BLaER1 treated with 17β-estradiol and CSF1 and Interleukin-3, amounts not matched to agents 10 nM and 100 nM (cell line): ENCODE measurements around the gene PPIH.
"Not testable (repeated sequence)": the region's sequence is repeated elsewhere in the genome, so short reads cannot be mapped to it uniquely, and the experiment has no call there.

ENCODE experiments used
- H3K27ac ChIP-seq, 11 experiments: shearing (Covaris generic); formaldehyde crosslinking; 2 replicates each; pipeline ENCODE4 v1.8.1; 2022
- H3K27me3 ChIP-seq, 11 experiments: shearing (Covaris generic); formaldehyde crosslinking; 2 replicates each; pipeline ENCODE4 v1.8.1; 2022
- H3K36me3 ChIP-seq, 11 experiments: shearing (Covaris generic); formaldehyde crosslinking; 2 replicates each; pipeline ENCODE4 v1.8.1; 2022
- H3K4me1 ChIP-seq, 10 experiments: shearing (Covaris generic); formaldehyde crosslinking; 2 replicates each; pipeline ENCODE4 v1.8.1; 2022
- H3K4me2 ChIP-seq, 11 experiments: shearing (Covaris generic); formaldehyde crosslinking; 2 replicates each; pipeline ENCODE4 v1.8.1; 2022
- H3K4me3 ChIP-seq, 10 experiments: shearing (Covaris generic); formaldehyde crosslinking; 2 replicates each; pipeline ENCODE4 v1.8.1; 2022
- H3K9ac ChIP-seq, 11 experiments: shearing (Covaris generic); formaldehyde crosslinking; 2 replicates each; pipeline ENCODE4 v1.8.1; 2022
- H3K9me3 ChIP-seq, 11 experiments: shearing (Covaris generic); formaldehyde crosslinking; replicated peaks in 1 of 11; 2 replicates each; pipeline ENCODE4 v1.8.1; 2022
- H4K20me1 ChIP-seq, 11 experiments: shearing (Covaris generic); formaldehyde crosslinking; 2 replicates each; pipeline ENCODE4 v1.8.1; 2022
- Cebpa-rat ChIP-seq, 11 experiments: shearing (Covaris generic); IDR thresholded peaks; 2 replicates each; pipeline ENCODE4 v1.8.1; 2022

PPIH gene

DNA sequence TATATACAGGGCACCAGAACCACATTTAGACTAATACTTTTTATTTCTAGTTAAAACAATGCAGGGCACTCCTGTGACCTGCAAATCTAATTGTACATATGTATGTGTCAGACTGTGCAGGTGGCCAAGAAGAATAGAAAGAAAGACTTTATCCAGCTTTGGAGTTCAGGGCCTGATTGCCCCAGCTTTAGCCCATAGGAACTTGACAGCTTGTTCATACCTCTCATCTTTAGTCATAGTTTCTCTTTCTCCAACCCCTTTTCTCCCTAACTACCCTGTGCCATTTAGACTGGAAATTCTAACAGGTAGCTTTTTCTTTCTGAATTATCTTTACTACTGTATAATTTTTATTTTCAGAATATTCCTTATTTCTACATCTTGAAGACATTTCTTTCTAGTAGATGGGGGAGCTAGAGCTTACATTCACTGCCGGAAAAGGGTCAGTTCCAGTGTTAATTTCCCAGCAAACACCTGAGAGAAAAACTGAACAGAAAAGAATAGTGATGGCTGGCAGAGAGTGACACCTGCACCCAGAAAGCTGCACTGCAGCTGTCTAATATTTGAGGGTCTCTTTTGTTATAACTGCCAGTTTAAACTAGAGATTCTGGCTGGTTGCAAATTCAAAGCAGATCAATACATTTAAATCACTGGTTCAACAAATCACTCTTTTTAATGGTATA is 32.4 kb downstream of the PPIH start:
- H3K9me3 ChIP-seq, result no peaks in the 10 kb centered on the region
- no peak overlapping the region for H3K4me3 ChIP-seq
- TF ChIP-seq Cebpa-rat (IDR thresholded peaks at IDR 0.05), result no peak
- H4K20me1 ChIP-seq, result peaks cover 100% of the 10 kb centered on the region in 11 experiments
- H3K4me1 ChIP-seq, result peaks cover 37 to 73% (median 45%) of the 10 kb centered on the region in 10 experiments
- peaks cover 84 to 100% (median 99%) of the 10 kb centered on the region in 11 experiments for H3K36me3 ChIP-seq
- no peak overlapping the region; a peak in 1 of 22 replicates for H3K9ac ChIP-seq
- no peak overlapping the region for H3K27ac ChIP-seq
- H3K27me3 ChIP-seq, result no peaks in the 10 kb centered on the region
- H3K4me2 ChIP-seq, result peak overlapping the region in 2 of 11 experiments; percentile 26 to 33; a peak in 6 of 22 replicates

DNA sequence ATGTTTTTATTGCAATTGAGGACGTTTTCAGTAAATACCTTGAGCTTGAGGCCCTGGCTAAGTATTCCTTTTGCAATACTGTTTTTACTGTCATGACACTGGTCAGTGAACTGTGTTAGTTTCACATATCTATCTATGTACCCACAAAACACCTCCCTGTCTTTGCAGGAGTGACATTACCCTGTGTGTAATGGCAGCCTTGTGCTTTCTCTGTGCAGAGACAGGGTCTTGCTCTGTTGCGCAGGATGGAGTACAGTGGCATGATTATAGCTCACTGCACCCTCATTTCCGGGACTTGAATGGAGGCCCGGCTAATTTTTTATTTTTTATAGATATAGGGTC is 32.9 kb downstream of the PPIH start:
- Histone ChIP-seq H3K27ac (no peak overlapping the region), H3K27me3 (no peaks in the 10 kb centered on the region), H3K4me2 (peak overlapping the region in 3 of 11 experiments; percentile 9 to 26 (median 19); a peak in 5 of 22 replicates), H3K4me3 (no peak overlapping the region), H3K36me3 (peaks cover 85 to 100% (median 99%) of the 10 kb centered on the region in 11 experiments), H3K9ac (no peak overlapping the region), H3K4me1 (peaks cover 32 to 68% (median 39%) of the 10 kb centered on the region in 10 experiments), H3K9me3 (no peaks in the 10 kb centered on the region), H4K20me1 (peaks cover 100% of the 10 kb centered on the region in 11 experiments)
- no peak for TF ChIP-seq Cebpa-rat (IDR thresholded peaks at IDR 0.05)

DNA sequence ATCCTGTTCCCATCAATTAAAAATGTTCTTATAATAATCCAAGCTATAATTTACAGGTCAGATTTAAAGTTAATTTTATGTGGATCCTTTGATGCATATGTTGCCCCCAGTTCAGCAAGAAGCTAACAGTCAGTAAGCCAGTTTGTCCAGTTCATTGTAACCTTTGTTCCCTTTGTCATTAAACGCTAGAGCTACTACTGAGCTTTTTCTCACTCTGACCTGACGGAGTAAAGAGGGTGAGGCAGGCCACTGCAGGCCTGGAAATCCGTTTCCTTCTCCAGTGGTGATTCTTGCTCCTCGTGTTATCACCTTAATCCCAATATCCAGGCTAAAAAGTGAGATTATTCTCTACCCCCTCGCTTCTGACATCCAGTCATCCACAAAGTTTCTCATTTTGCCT is 34.2 kb downstream of the PPIH start:
- H3K9ac ChIP-seq, result 0 out of 22 replicates have a peak overlapping the region, but pooled peaks of 1 of the 11 experiments have one; percentile 15
- no peak overlapping the region for H3K27ac ChIP-seq
- H3K4me3 ChIP-seq, result no peak overlapping the region
- TF ChIP-seq Cebpa-rat (IDR thresholded peaks at IDR 0.05), result no peak
- H3K27me3 ChIP-seq, result no peaks in the 10 kb centered on the region
- H3K4me2 ChIP-seq, result peak overlapping the region in 1 of 11 experiments; percentile 19; a peak in 1 of 22 replicates
- peaks cover 85 to 100% (median 99%) of the 10 kb centered on the region in 11 experiments for H3K36me3 ChIP-seq
- peaks cover 100% of the 10 kb centered on the region in 11 experiments for H4K20me1 ChIP-seq
- H3K4me1 ChIP-seq, result peaks cover 18 to 54% (median 26%) of the 10 kb centered on the region in 10 experiments
- no peaks in the 10 kb centered on the region for H3K9me3 ChIP-seq

DNA sequence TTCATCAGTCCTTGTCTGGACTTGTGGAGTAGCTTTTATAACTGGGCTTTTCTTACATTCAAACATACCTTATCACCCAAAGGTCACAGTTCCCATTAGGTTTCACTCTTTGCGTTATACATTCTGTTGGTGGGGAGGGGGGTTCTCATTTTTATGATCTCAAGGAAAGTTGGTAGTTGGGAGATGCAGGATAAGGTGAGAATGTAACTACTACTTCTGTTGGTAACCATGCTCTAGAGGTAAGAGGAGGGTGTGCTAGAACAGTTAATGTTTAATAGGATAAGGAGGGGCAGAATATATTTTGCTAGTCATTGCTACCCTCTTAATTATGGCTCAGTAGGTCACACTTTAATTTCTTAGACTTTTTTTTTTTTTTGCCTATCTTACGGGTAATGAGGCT is 34.7 kb downstream of the PPIH start:
- no peak overlapping the region for H3K4me3 ChIP-seq
- H3K9ac ChIP-seq, result 0 out of 22 replicates have a peak overlapping the region, but pooled peaks of 1 of the 11 experiments have one; percentile 15
- no peak overlapping the region for H3K27ac ChIP-seq
- H3K36me3 ChIP-seq, result peaks cover 85 to 100% (median 99%) of the 10 kb centered on the region in 11 experiments
- H3K27me3 ChIP-seq, result no peaks in the 10 kb centered on the region
- no peak for TF ChIP-seq Cebpa-rat (IDR thresholded peaks at IDR 0.05)
- H3K4me1 ChIP-seq, result peaks cover 14 to 50% (median 22%) of the 10 kb centered on the region in 10 experiments
- H3K4me2 ChIP-seq, result no peak overlapping the region
- peaks cover 100% of the 10 kb centered on the region in 11 experiments for H4K20me1 ChIP-seq
- no peaks in the 10 kb centered on the region for H3K9me3 ChIP-seq

DNA sequence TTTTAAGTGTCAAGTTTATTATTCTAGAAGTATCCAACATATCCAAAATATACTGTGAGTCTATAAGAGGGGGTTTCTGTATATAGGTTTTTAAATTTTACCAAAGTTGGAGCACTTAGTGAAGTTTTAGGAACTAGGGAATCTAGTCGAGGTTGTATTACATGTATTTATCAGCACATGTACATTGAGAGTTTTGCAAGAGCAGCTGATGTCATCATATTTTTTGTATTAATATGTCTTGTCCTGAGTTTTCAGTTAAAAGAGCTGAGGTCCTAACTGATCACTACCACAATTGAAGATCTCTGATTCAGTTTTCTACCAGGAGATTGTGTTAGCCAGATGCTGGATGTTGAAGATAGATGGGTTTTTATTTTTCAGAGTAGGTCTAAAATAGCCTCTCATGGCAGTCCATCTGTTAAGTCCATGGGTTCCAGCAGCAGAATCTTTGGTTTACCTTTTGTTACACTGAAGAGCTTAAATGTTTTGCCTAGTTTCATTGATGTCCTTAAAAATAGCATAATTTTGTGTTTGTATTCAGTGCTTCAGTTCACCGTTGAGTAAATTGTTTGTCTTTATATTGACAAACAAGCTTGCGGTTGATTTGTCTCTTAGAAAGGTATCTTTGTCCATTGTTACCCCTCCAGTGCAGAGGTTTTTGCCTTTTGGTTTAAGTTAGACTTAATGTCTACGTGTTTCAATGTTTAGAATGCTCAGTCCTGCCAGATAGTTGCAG is 40.0 kb downstream of the PPIH start:
- TF ChIP-seq Cebpa-rat (IDR thresholded peaks at IDR 0.05), result no peak
- Histone ChIP-seq H3K27me3 (no peaks in the 10 kb centered on the region), H3K4me3 (no peak overlapping the region), H3K27ac (no peak overlapping the region), H3K4me2 (no peak overlapping the region), H3K4me1 (no peaks in the 10 kb centered on the region), H3K9me3 (no peaks in the 10 kb centered on the region), H4K20me1 (peaks cover 89 to 100% (median 98%) of the 10 kb centered on the region in 11 experiments), H3K9ac (no peak overlapping the region), H3K36me3 (peaks cover 98 to 100% (median 100%) of the 10 kb centered on the region in 11 experiments)

DNA sequence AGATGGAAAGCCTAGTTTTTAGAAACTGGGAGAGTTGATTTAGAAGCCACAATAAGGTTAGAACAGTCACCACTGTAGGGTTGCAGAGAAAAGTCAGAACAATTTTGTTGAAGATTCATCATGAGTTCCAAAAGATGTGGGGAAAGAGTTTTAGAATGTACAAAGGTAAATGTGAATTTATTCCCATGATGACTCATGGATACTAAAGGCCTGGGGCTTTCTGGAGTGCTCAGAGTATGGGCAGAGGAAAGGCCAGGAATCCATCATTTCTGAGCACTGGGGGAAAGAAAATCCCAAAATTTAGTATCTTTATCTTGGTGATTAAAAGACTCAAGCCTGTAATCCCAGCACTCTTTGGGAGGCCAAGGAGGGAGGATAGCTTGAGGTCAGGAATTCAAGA is 41.8 kb downstream of the PPIH start:
- Histone ChIP-seq H3K4me2 (no peak overlapping the region), H3K4me3 (no peak overlapping the region), H3K9me3 (no peaks in the 10 kb centered on the region), H3K9ac (no peak overlapping the region), H3K4me1 (no peaks in the 10 kb centered on the region), H3K27me3 (no peaks in the 10 kb centered on the region), H4K20me1 (peaks cover 88 to 100% (median 98%) of the 10 kb centered on the region in 11 experiments), H3K27ac (no peak overlapping the region), H3K36me3 (peaks cover 98 to 100% (median 100%) of the 10 kb centered on the region in 11 experiments)
- no peak for TF ChIP-seq Cebpa-rat (IDR thresholded peaks at IDR 0.05)

DNA sequence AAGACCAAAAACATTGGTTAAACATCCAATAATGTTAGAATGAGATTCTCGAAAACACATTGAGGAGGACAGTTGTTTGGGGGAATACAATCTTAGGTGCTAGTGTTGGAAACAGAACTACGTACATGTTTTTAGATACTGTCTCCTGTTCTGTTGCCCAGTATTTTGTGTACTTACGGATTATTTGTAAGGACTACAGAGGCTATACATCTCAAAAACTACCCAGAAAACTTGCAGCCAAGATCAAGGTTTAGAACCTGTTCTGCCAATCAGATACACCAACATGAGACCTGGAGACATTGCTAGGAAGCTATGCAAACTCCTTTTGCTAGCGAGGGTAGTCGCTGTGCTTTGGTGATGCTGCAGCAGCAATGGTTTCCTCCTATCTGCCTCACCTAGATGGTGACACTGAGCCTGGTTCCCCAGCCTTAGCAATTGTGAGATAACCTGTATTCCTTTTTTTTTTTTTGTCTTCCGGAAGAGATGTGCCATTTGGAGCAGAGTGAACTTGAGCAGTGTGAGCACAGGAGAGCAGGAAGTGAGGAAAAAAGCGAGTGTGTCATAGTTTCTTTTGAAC is 45.8 kb downstream of the PPIH start:
- Histone ChIP-seq H3K9ac (no peak overlapping the region), H3K9me3 (peaks cover 0 to 10% (median 4%) of the 10 kb centered on the region in 11 experiments; a peak in 5 of 22 replicates), H3K36me3 (peaks cover 97 to 100% (median 99%) of the 10 kb centered on the region in 11 experiments), H3K4me1 (no peaks in the 10 kb centered on the region), H3K27me3 (no peaks in the 10 kb centered on the region), H3K4me3 (no peak overlapping the region), H4K20me1 (peaks cover 74 to 99% (median 95%) of the 10 kb centered on the region in 11 experiments; a peak in 21 of 22 replicates), H3K27ac (no peak overlapping the region), H3K4me2 (no peak overlapping the region)
- TF ChIP-seq Cebpa-rat (IDR thresholded peaks at IDR 0.05), result no peak

DNA sequence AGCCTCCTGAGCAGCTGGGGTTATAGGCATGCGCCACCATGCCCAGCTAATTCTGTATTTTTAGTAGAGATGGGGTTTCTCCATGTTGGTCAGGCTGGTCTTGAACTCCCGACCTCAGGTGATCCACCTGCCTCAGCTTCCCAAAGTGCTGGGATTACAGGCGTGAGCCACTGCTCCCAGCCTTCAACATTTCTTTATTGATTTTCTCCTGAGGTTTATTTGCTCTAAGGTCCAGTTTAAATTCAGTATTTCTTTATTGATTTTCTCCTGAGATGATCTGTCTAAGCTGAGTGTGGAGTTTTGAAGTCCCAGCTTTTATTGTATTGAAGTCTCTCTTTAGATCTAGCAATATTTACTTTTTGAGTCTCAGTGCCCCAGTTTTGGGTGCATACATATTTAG is 54.6 kb downstream of the PPIH start:
- not testable (repeated sequence) for H3K27me3 ChIP-seq, H3K4me1 ChIP-seq, H3K4me2 ChIP-seq, H3K27ac ChIP-seq, H3K9ac ChIP-seq, H3K4me3 ChIP-seq
- H3K9me3 ChIP-seq, result peaks cover 27 to 61% (median 57%) of the 10 kb centered on the region in 11 experiments
- H3K36me3 ChIP-seq, result peaks cover 85 to 100% (median 99%) of the 10 kb centered on the region in 11 experiments
- H4K20me1 ChIP-seq, result peaks cover 13 to 96% (median 31%) of the 10 kb centered on the region in 11 experiments; a peak in 19 of 22 replicates

DNA sequence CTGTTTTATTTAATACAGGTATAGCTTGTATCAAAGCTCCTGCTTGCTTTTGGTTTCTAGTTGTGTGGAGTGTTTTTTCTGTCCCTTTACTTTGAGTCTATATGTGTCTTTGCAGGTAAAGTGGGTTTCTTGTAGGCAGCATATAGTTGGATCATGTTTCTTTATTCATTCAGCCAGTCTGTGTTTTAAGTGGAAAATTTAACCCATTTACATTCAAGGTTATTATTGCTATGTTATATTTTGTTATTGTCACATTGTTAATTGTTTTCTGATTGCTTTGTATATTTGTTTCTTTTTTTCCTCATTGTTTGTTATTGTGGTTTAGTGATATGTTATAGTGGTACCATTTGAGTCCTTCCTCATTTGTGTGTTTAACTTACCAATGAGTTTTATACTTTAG is 55.1 kb downstream of the PPIH start:
- no peak overlapping the region for H3K9ac ChIP-seq
- peaks cover 83 to 100% (median 99%) of the 10 kb centered on the region in 11 experiments for H3K36me3 ChIP-seq
- H3K4me3 ChIP-seq, result no peak overlapping the region
- no peak overlapping the region for H3K4me2 ChIP-seq
- H3K4me1 ChIP-seq, result no peaks in the 10 kb centered on the region
- no peak overlapping the region for H3K27ac ChIP-seq
- H3K9me3 ChIP-seq, result peaks cover 27 to 61% (median 55%) of the 10 kb centered on the region in 11 experiments
- H3K27me3 ChIP-seq, result no peaks in the 10 kb centered on the region
- H4K20me1 ChIP-seq, result peaks cover 9 to 96% (median 33%) of the 10 kb centered on the region in 11 experiments; a peak in 19 of 22 replicates
- no peak for TF ChIP-seq Cebpa-rat (IDR thresholded peaks at IDR 0.05)

DNA sequence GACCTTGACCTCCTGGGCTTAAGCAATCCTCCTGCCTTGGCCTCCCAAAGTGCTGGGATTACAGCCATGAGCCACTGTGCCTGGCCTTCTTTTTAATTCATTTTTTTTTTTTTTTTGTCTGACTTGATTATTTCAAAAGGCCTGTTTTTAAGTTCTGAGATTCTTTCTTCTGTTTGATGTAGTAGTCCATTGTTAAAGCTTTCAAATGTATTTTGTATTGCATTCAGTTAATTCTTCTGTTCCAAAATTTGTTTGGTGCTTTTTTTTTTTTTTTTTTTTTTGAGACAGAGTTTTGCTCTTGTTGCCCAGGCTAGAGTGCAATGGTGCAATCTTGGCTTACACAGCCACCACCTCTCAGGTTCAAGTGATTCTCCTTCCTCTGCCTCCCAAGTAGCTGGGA is 56.2 kb downstream of the PPIH start:
- peaks cover 79 to 99% (median 95%) of the 10 kb centered on the region in 11 experiments for H3K36me3 ChIP-seq
- not testable (repeated sequence) for H3K4me2 ChIP-seq, H3K27ac ChIP-seq, H3K9ac ChIP-seq, H3K4me3 ChIP-seq, H3K27me3 ChIP-seq, H3K4me1 ChIP-seq
- H4K20me1 ChIP-seq, result peaks cover 5 to 97% (median 30%) of the 10 kb centered on the region in 11 experiments; a peak in 18 of 22 replicates
- H3K9me3 ChIP-seq, result peaks cover 27 to 57% (median 52%) of the 10 kb centered on the region in 11 experiments
